Subcutaneous abdominal adipose tissue (tissue), 5 donors: Measurements from ENCODE around the gene PEAK3.

Experiments used
- H3K27ac ChIP-seq: one replicate; pipeline ENCODE4 v1.7.0; 2013; ENCODE audit warnings: low read depth, mild to moderate bottlenecking, inconsistent platforms, low read length, moderate library complexity
- H3K27me3 ChIP-seq, 5 donors: one replicate each; pipeline ENCODE4 v1.7.0; 2013; ENCODE audit warnings: low read length in 5 of 5, inconsistent platforms in 1 of 5; ENCODE audit not compliant: control insufficient read depth in 5 of 5, insufficient read depth in 4 of 5
- H3K36me3 ChIP-seq, 5 donors: one replicate each; pipeline ENCODE4 v1.7.0; 2013; ENCODE audit warnings: low read length in 5 of 5; ENCODE audit not compliant: control insufficient read depth in 5 of 5, insufficient read depth in 5 of 5
- H3K4me1 ChIP-seq, 5 donors: one replicate each; pipeline ENCODE4 v1.7.0; 2013; ENCODE audit warnings: low read length in 5 of 5, mild to moderate bottlenecking in 3 of 5, moderate library complexity in 1 of 5; ENCODE audit not compliant: control insufficient read depth in 5 of 5, insufficient read depth in 5 of 5
- H3K4me3 ChIP-seq, 5 donors: one replicate each; pipeline ENCODE4 v1.7.0; 2013; ENCODE audit warnings: low read length in 5 of 5, low read depth in 1 of 5
- H3K9ac ChIP-seq, 5 donors: one replicate each; pipeline ENCODE4 v1.7.0; 2013; ENCODE audit warnings: low read length in 5 of 5, mild to moderate bottlenecking in 4 of 5, moderate library complexity in 3 of 5
- H3K9me3 ChIP-seq, 5 donors: one replicate each; pipeline ENCODE4 v1.7.0; 2013; ENCODE audit warnings: low read length in 5 of 5; ENCODE audit not compliant: control insufficient read depth in 5 of 5
- donor health status: healthy.
- donor health status: healthy.
- donor health status: healthy.
- donor health status: healthy.
- donor health status: healthy.

The PEAK3 gene

GRCh38 chr19:2290441-2291184 lies 8.6 kb upstream of the PEAK3 start:
- H3K36me3 ChIP-seq: no peaks in the 10 kb centered on the region
- H3K27me3 ChIP-seq: peaks cover 28 to 47% (median 39%) of the 10 kb centered on the region in 5 donors
- H3K4me1 ChIP-seq: peaks cover 2 to 42% (median 29%) of the 10 kb centered on the region in 5 donors
- no peaks in the 10 kb centered on the region for H3K9me3 ChIP-seq
- peak overlapping the region in 4 of 5 donors; percentile 22 to 65 (median 54) for H3K4me3 ChIP-seq
- H3K9ac ChIP-seq: peak overlapping the region in 1 of 5 donors; percentile 8
- H3K27ac ChIP-seq: no peak overlapping the region

- Histone ChIP-seq H3K36me3 (no peaks in the 10 kb centered on the region), H3K4me3 (peak overlapping the region in 4 of 5 donors; percentile 22 to 65 (median 54)), H3K9ac (no peak overlapping the region), H3K27ac (no peak overlapping the region), H3K4me1 (peaks cover 2 to 40% (median 27%) of the 10 kb centered on the region in 5 donors), H3K27me3 (peaks cover 28 to 48% (median 38%) of the 10 kb centered on the region in 5 donors), H3K9me3 (no peaks in the 10 kb centered on the region)
Observed at GRCh38 chr19:2289714-2290435, 7.9 kb upstream of the PEAK3 start.

GRCh38 chr19:2288818-2289713 lies 7.1 kb upstream of the PEAK3 start:
- peak overlapping the region in 1 of 5 donors; percentile 37 for H3K9ac ChIP-seq
- peaks cover 26 to 44% (median 38%) of the 10 kb centered on the region in 5 donors for H3K27me3 ChIP-seq
- H3K36me3 ChIP-seq: no peaks in the 10 kb centered on the region
- no peak overlapping the region for H3K27ac ChIP-seq
- no peaks in the 10 kb centered on the region for H3K9me3 ChIP-seq
- H3K4me1 ChIP-seq: peaks cover 2 to 35% (median 20%) of the 10 kb centered on the region in 5 donors
- peak overlapping the region in 2 of 5 donors; percentile 17 to 22 for H3K4me3 ChIP-seq

- Histone ChIP-seq H3K9me3 (no peaks in the 10 kb centered on the region), H3K4me1 (peaks cover 2 to 35% (median 20%) of the 10 kb centered on the region in 5 donors), H3K9ac (no peak overlapping the region)
Observed at GRCh38 chr19:2288338-2288817, 6.4 kb upstream of the PEAK3 start.

GRCh38 chr19:2287585-2288337 lies 5.8 kb upstream of the PEAK3 start:
- Histone ChIP-seq H3K27me3 (peaks cover 23 to 36% (median 33%) of the 10 kb centered on the region in 5 donors), H3K9ac (no peak overlapping the region), H3K4me1 (peaks cover 2 to 35% (median 20%) of the 10 kb centered on the region in 5 donors), H3K36me3 (no peaks in the 10 kb centered on the region), H3K4me3 (no peak overlapping the region), H3K27ac (no peak overlapping the region), H3K9me3 (no peaks in the 10 kb centered on the region)

More at GRCh38 chr19:2288338-2288817, 6.4 kb upstream of the PEAK3 start:
- H3K27me3 ChIP-seq: peaks cover 23 to 38% (median 33%) of the 10 kb centered on the region in 5 donors
- H3K4me3 ChIP-seq: no peak overlapping the region
- no peak overlapping the region for H3K27ac ChIP-seq
- no peaks in the 10 kb centered on the region for H3K36me3 ChIP-seq

- no peak overlapping the region for H3K4me3 ChIP-seq
- no peak overlapping the region for H3K9ac ChIP-seq
- H3K27ac ChIP-seq: no peak overlapping the region
- H3K27me3 ChIP-seq: peaks cover 23 to 32% (median 28%) of the 10 kb centered on the region in 5 donors
- H3K36me3 ChIP-seq: no peaks in the 10 kb centered on the region
- H3K4me1 ChIP-seq: peaks cover 2 to 43% (median 23%) of the 10 kb centered on the region in 5 donors
- no peaks in the 10 kb centered on the region for H3K9me3 ChIP-seq
Observed at GRCh38 chr19:2286402-2287140, 4.6 kb upstream of the PEAK3 start.

- Histone ChIP-seq H3K4me1 (peaks cover 0 to 21% (median 5%) of the 10 kb centered on the region in 5 donors), H3K4me3 (no peak overlapping the region), H3K9ac (no peak overlapping the region), H3K27ac (no peak overlapping the region), H3K27me3 (peaks cover 6 to 13% (median 8%) of the 10 kb centered on the region in 5 donors), H3K36me3 (no peaks in the 10 kb centered on the region), H3K9me3 (no peaks in the 10 kb centered on the region)
Observed at GRCh38 chr19:2283835-2284507, 2.0 kb upstream of the PEAK3 start.

GRCh38 chr19:2282862-2283237 lies 875 bp upstream of the PEAK3 start:
- Histone ChIP-seq H3K27ac (no peak overlapping the region), H3K4me3 (peak overlapping the region in 2 of 5 donors; percentile 22 to 56)

More at GRCh38 chr19:2282862-2283237, 875 bp upstream of the PEAK3 start:
- no peak overlapping the region for H3K9ac ChIP-seq
- peaks cover 0 to 3% (median 0%) of the 10 kb centered on the region in 5 donors for H3K27me3 ChIP-seq
- H3K4me1 ChIP-seq: peaks cover 0 to 17% (median 5%) of the 10 kb centered on the region in 5 donors
- H3K36me3 ChIP-seq: no peaks in the 10 kb centered on the region
- H3K9me3 ChIP-seq: no peaks in the 10 kb centered on the region
